Posterior cingulate gyrus (tissue), 11 donors: ENCODE results near the gene PELI1.

Source experiments
- DNase-seq, 10 donors: peaks; one replicate each; pipeline versions ENCODE4 v3.0.0 to v3.0.0-alpha.2; 2020 to 2021; ENCODE audit warnings: mixed read lengths in 3 of 10
- intact Hi-C: fragments of 100-400 bp; cut with DNase I; formaldehyde crosslinking; loops from one replicate; pipeline ENCODE4 v1.15.1; 2023

Gene PELI1

DNA sequence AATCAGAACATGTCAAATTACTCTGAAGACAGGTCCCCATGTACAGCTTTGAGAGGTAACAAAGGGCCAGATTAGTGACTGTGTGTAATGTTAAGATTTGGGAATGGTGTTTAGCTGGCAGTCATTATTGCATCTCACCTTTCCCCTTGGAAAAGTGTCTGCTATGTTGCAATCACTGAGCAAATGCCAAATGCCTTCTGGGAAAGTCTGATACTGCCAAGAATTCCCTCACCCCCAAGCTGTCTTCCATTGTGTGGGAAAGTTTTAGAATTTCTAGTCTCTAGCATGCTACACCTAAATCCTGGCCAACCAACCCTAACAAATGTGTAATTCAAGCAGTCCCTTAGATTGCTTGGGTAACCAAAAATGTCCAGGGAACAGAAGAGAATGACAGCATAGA is 13.6 kb upstream of the PELI1 start:
- DNase-seq = no peak

DNA sequence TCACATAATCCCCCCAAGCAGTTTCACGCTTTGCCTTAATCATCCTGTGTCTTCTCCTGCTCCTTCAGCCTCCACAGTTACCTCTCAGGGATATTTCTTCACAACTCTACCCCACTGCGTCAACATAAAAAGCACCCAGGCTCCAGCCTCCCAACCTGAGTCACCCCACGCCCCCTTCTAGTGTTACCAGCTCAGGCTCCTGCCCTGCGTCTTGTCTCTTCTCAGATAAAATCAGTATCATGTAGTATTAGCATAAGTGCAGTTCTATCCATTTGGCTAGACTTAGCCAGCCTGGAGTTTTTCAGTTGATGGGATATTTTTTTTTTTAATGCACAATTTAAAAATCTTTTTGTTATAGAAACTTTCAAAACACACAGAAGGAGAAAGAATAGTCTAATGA is 9.6 kb upstream of the PELI1 start:
- intact Hi-C loops = no loop called here

More for the DNA sequence above, 13.6 kb upstream of the PELI1 start:
- intact Hi-C loops = no loop called here

DNA sequence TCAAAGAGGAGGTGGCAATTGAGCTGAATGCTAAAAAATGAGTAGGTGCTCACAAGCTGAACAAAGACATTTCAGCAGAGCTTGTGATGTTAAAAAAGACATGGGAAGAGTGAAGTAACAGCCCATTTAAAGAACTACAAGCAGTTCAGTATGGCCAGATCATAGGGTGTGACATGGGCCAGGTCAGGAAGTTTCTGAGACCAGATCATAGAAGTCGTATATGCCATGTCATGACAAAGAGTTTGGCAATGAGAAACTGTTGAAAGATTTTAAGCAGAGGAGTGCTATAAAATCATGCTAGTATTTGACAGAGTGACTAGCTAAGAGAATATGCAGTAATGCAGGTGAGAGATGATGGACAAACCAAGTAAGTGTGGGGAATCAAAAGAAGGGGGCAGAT is 7.3 kb upstream of the PELI1 start:
- no peak for DNase-seq
- intact Hi-C loops = no loop called here

More for the DNA sequence above, 9.6 kb upstream of the PELI1 start:
- no peak for DNase-seq

DNA sequence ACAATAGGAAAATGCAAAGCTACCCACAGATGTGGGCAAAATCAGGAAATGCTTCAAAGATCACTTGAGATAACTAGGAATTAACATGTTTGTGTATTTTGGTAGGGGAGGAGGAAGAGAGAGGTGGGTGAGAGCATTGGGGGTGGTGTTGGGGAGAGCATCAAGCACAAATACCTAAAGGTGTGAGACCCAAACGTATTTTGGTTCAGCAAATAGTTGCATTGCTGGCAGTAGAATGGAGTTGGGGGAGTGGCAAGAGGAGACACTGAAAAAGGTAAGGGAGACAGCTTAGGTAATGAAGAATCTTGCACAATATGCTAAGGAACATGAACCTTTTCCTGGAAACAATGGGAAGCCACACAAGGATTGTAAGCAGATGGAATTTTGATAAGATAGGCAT is 1.5 kb upstream of the PELI1 start:
- intact Hi-C loops = loop anchor here (2.0 kb wide), 1 partner anchor 97 kb away; no protein-coding TSS in a partner anchor
- no peak for DNase-seq

DNA sequence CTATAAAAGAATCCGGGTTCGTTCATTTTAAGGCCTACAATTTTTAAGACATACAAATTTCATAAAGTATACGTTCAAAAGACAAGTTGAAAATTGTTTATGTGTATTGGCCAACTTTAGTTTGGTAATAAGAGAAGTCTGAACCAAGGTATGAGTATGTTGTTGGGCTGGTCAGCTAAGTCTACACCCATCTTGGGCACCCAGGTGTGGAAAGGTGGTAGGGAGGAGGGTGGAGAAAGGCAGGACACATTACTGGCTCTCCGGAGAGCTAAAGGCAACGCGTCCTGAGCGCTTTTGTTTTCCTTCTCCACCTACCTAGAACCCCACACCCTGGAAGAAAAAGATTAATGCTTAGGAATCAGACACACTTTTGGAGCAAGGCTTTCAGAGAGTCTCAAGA is 899 bp upstream of the PELI1 start:
- intact Hi-C loops = loop anchor here (2.0 kb wide), 1 partner anchor 96 kb away; no protein-coding TSS in a partner anchor
- DNase-seq = no peak

DNA sequence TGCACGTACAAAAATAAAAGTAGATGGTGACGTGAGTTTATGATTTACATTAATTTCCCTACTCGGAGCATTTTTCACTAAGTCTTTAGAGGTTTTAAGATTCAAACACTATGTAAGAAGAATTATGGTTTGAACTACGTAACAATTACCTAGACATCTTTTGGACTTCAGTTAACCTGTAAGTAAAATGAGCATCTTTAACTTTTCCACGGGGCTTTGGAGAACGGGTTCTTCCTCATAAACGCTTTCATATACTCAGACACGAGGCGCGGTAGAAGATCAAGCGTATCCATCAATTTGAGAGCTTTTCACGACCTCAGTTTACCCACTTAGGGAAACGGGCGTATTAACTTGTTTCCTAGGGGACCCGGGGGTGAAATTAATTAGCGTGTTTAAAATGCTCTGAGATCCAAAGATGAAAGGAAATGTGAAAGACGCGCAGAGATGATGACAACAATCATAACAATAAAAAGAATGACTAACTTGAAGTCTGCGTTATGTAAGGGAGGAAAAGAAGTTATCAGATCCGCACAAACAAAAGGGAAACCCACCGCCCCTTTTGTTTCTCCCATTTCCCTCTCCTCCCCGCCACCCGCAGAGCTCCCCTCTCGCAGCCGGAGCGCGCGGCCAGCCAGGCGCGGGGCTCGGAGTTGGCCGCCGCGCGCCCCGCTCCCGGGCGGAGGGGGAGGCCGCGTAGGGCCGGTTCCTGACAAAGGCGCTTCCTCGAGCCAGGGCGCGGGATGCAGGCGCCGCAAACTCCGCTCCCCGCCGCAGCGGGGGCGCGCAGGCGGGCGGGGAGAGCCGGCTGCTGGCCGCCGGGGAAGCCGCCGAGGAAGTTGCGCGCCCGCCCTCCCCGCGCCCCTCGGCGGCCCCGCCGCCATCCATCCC is 807 bp downstream of the PELI1 start:
- peak in 9 of 10 donors; percentile 17 to 91 (median 34) for DNase-seq
- intact Hi-C loops = loop anchor here (1.0 to 5.0 kb wide), 4 partner anchors 84 to 184 kb away; no protein-coding TSS in a partner anchor

DNA sequence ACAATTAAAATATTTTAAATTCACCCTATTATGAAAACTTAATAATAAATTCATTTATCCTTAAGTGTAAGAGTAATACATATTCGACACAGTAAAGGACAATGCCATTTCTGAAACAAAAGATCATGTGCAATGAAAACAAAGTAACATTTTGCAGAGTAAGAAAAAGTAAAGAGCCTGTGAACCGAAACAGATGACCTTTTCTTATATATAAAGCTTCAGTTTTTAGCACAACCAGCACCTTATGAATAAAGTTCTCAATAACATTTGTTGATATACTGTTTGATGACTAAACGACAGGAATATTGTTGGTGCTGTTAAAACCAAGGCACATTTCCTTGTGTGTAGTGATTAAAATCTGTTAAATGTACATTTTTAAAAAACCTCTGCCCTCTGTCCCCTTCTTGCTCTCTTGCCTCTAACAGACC is 1.5 kb downstream of the PELI1 start:
- DNase-seq = no peak

DNA sequence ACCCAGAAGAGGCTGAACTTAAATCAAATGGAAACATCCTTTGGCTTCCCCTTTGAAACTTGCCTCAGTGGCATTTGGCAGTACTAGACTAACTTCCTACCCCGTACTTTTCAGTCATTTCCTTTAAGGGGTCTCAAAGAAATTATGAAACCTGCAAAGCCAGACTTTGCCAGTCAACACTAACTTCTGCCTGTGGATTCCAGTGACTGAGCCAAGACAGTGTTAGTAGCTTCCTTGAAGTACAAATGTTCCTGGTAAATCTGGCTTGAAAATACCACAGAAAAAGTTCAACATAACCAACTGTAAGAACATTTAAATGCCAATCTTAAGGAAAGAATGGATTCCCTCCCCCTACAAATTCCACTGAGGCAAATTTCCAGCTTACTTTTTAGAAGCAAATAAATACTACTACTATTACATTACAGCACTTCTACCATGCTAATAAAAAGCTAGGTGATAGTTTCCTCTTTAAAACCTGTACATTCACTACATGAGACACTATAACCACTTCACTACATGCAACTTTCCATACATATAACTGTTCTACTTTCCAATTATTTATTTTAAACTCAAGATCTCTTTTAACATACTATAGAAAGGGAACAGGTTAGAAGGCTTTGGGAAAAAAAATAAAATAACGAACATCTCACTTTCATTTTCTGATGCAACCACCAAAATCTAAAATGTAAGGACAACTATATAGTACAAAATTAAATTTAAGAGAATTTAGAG is 2.4 kb downstream of the PELI1 start:
- no peak for DNase-seq
- intact Hi-C loops = loop anchor here (5.0 kb wide), 2 partner anchors 85 to 185 kb away; no protein-coding TSS in a partner anchor

More for the DNA sequence above, 1.5 kb downstream of the PELI1 start:
- intact Hi-C loops = loop anchor here (1.0 to 5.0 kb wide), 3 partner anchors 85 to 185 kb away; no protein-coding TSS in a partner anchor

DNA sequence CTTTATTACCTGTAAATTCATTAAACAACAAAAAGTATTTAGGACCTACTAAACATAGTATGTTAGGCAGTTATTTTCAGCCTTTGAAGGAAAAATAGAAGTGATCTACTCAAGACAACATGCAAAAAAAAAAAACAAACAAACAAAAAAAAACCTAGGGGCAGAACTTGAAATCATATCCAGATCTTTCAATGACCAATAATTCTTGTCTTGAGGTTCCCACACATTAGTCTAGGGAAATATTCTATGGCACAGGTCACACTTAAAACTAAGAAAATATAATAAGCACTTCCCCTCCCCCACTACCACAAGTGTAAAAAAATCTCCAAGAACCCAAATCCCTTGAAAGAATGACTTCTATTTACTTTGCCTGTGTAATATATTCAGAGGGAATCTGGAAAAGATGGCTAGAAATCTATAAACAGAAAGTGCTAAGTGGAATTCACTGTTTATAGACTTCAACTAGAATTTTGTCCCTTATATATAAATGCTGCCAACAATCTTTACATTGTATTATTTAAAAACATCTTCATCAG is 3.5 kb downstream of the PELI1 start:
- intact Hi-C loops = loop anchor here (5.0 kb wide), 2 partner anchors 87 to 187 kb away; no protein-coding TSS in a partner anchor
- no peak for DNase-seq

DNA sequence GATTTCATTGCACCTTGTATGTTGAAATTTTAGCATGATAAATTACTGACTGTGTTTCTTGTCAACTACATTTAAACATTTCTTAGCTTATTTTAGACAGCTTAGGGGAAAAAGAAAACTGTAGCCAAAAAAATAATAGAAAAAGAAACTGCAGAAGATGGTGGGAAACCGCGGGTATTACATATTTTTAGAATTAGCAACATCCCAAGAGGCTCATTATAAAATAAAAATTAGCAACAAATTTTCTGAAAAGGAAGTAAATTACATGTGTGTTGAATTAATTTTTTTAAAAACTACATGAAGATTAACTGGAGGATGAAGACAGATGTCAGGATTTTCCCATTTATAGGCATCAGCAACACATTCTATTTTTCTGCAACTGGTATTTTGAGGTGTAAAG is 4.3 kb downstream of the PELI1 start:
- DNase-seq = no peak
- intact Hi-C loops = loop anchor here (5.0 kb wide), 2 partner anchors 87 to 187 kb away; no protein-coding TSS in a partner anchor

DNA sequence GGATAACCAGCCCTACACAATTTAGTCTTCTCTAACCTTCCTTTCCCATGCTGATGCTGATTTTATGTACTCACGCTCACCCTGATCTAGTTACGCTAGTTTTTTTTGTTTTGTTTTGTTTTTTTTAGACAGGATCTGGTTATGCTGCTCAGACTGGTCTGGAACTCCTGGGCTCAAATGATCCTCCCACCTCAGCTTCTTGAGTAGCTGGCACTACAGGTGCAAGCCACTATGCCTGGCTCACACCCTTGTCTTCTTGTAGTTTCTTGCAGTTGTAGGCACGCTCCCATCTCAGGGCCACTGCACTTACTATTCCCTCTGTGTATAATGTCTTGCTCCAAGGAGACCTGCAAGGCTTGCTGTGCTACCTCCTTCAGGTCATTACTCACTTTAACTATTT is 6.2 kb downstream of the PELI1 start:
- intact Hi-C loops = no loop called here
- DNase-seq = no peak

DNA sequence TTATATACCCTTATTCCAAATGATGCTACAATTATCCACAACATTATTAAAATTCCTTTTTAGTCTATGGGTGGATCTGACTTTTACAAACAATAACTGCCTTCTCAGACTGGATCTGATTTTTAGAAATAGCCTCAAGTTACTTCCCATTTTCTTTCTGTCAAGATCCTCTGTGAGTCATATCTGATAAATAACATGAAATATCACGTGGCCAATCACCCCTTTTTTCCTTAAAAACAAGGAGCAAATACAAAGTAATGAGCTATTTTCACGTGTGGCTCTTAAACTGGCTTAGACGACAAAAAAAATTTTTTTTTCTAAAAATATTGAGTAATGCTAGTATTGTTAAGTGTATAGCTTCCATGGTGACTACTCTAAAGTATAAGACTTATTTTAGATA is 6.7 kb downstream of the PELI1 start:
- intact Hi-C loops = no loop called here
- no peak for DNase-seq

DNA sequence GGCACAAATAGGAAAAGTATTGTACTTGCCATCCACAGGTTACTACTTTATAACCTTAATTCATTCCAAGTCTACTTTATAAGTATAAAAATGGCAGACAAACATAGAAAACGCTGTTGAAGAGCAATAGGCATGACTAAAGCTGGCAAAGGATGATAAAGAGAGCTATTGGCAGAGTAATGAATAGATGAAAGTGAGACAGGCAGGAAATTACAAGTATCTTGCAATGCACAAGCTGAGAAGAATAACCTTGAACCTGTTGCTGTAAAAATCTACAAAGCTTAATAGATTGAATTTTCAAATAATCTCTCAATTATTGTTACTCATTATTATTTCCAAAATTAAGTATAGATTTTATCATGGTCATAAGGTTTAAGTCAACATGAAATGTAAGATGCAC is 8.8 kb downstream of the PELI1 start:
- intact Hi-C loops = no loop called here
- no peak for DNase-seq

DNA sequence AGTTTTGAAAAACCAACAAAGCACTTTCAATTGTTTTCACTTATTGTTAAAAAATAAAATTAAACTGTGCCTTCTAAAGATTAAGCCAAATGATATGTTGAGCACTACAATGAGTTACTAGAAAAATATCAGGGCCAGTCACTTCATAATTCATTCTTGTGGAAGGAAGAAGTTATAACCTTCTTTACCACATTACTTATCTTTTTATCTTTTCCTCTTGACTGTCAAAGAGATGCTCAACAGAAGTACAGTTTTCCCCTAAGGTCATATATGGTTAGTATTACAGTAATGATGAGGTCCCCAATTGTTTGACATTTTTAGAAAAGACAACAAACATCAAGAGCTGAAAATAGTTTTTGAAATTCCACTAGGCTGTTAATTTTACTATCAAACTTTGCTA is 9.4 kb downstream of the PELI1 start:
- intact Hi-C loops = no loop called here
- no peak for DNase-seq

DNA sequence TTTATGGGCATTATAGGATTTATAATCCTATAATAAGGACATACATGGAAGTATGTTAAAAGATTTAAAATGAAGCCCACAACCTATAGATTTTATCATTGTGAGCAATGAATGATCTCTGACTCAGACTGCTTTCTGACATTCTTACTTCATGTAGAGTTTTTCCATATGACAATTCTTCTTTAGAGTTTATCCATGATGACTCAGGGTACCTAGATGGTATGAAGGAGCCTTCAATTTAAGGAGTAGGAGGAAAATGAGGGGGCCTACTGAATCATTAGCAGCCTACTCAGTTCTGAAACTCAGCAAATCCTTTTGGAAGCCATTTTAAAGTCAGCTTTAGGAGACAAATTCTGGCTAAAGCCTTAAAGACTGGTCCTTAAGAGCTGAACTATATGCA is 10.4 kb downstream of the PELI1 start:
- intact Hi-C loops = no loop called here
- DNase-seq = no peak

DNA sequence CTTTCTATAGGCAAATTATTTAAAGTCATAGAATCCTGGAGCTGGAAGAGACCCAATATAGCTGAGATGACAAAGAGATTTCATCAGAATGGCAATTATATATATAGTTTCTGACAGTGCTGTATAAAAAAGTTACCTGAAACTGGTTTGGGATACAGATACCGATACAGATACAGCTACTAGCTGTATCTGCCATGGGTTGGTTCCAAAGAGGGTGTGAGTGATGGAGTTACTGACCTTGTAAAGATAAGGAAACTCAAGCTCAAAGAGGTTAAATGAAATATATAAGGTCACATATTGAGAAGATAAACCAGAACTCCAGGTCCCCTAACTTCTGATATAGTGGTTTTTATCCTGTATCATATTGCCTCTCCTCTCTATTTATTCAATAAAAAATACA is 10.9 kb downstream of the PELI1 start:
- no peak for DNase-seq
- intact Hi-C loops = no loop called here

DNA sequence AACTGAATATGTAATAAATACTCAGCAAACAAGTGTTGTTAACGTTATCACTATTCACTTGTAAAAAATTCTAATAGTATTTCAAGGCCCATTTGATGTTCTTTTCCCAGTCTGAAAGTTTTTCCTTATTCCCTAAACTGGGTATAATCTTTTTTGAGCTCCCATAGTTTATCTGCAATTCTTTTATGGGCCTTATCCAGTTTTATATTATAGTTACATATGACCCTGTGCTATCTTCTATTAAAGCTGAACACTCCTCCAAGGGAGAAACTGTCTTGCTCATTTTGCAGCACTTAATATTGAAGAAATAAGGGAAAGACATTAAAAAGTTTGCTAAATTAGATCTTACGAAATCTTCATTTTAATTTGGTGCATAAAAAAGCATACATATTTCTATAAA is 13.9 kb downstream of the PELI1 start:
- intact Hi-C loops = no loop called here

DNA sequence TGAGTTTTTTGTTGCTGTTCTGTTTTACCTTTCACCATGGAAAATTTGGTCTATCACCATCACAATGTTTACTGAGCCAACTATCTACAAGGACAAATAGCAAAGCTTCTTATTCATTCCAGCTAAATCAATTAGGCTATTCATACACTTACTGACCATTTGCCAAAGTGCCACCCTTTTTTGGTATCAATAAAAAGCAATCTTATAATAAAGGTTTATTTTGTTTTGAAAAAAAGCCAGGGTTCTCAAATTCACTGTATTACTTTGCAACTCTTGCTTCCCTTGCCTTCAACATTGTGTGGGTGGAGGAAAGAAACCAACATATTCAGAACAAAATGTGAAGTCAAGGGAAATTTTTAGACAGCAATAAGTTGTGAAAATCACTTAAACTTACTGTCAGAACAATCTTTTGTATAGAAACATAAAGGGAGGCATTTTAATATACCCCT is 15.3 kb downstream of the PELI1 start:
- no peak for DNase-seq
- intact Hi-C loops = no loop called here

More for the DNA sequence above, 13.9 kb downstream of the PELI1 start:
- no peak for DNase-seq

DNA sequence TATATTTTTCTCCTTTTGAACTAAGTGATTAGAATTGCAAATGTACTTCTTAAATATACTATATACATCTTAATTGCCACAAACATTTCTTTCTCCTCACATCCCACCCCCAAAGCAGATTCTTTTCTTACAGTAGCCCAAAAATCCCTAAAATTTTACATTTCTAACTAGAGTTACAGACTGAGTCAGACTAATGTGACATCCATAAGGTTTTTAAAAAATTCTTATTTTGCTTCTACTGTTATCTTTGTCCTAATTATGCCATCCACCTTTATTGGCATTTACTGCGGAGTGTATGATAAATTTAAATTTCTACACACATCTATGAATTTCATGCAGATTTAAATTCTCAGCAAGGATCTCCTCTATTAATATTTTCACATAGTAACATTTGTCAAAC is 15.8 kb downstream of the PELI1 start:
- intact Hi-C loops = no loop called here
- DNase-seq = no peak

DNA sequence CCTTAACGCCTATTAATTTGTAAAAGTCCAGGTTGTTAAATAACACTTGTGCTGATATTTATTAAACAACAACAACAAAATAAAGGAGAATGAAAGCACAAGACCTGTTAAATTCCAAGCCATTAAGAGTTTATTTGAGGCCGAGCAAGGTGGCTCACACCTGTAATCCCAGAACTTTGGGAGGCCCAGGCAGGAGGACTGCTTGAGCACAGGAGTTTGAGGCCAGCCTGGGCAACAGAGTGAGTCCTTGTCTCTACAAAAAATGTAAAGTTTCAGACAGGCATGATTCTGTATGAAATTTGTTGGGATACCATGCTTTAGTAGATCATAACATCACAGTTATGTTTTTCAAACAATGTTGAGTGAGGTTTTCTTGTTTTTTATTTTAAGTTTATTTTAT is 17.1 kb downstream of the PELI1 start:
- no peak for DNase-seq
- intact Hi-C loops = no loop called here

DNA sequence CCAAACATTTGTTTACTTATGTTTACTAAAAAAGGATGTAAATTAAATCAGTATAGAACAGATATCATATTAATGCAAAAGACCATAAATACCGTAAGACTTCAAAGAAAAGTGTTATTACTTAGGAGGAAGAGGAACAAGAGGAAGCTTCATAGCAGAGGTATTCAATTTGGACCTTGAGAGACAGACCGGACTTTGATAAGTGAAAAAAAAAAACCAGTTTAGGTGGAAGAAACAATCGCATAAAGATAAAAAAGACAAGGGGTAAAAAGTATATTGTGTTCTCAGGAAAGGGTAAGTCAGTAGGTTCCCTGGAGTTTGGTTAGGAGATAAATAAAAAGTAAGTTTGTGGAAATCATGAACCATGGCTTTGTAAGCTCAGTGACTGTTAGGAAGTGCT is 17.6 kb downstream of the PELI1 start:
- no peak for DNase-seq
- intact Hi-C loops = no loop called here
